Right lobe of liver (tissue), 4 donors: Measurements from ENCODE around the gene ETNK1.

Experiments used
- POLR2A ChIP-seq: fragments of 450-650 bp; IDR thresholded peaks from one replicate; pipeline ENCODE4 v1.6.1; 2017; ENCODE audit warnings: antibody characterized with exemption, mild to moderate bottlenecking
- TF ChIP-seq, protein P1 (sequence below), 4 donors: fragments of 200-600 bp in 3 of 4; fragments of 450-650 bp in 1 of 4; IDR thresholded peaks; one replicate each; pipeline versions ENCODE4 v1.5.1 to v1.8.0; 2016 to 2022; ENCODE audit warnings: antibody characterized with exemption in 4 of 4, mild to moderate bottlenecking in 2 of 4
- donor health status: DM: no; HTN: no; CAD: no.
- donor health status: DM: no; HTN: no; CAD: no.
- donor health status: DM: no; HTN: yes; CAD: no.

DNA sequence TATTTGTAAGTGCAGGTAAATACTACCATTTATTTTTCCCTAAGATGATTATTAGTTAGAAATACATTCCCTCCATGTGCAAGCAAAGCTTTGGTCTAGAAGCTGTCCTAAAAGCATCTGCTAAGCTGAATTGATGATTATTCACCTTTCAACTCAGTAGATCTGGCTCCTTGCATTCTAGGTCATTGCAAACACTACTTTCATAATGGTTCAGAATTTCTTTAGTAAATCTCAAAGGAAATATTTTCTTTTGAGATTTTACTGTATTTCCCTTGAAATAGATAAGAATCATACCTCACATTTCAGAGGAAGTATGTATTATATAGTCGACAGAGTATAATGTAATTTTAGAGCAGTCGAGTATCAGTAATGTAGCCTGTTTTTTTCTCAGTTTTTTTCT, 2.4 kb downstream of the ETNK1 start:
- TF ChIP-seq, protein P1, sequence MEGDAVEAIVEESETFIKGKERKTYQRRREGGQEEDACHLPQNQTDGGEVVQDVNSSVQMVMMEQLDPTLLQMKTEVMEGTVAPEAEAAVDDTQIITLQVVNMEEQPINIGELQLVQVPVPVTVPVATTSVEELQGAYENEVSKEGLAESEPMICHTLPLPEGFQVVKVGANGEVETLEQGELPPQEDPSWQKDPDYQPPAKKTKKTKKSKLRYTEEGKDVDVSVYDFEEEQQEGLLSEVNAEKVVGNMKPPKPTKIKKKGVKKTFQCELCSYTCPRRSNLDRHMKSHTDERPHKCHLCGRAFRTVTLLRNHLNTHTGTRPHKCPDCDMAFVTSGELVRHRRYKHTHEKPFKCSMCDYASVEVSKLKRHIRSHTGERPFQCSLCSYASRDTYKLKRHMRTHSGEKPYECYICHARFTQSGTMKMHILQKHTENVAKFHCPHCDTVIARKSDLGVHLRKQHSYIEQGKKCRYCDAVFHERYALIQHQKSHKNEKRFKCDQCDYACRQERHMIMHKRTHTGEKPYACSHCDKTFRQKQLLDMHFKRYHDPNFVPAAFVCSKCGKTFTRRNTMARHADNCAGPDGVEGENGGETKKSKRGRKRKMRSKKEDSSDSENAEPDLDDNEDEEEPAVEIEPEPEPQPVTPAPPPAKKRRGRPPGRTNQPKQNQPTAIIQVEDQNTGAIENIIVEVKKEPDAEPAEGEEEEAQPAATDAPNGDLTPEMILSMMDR (IDR thresholded peaks at IDR 0.05) = no peak
- no peak for TF ChIP-seq POLR2A
